NCI-H2196 (cell line): ENCODE results near the gene CDH12.
"Not testable (repeated sequence)": the region's sequence is repeated elsewhere in the genome, so short reads cannot be mapped to it uniquely, and the experiment has no call there.

Source experiments
- DNase-seq: peaks from one replicate; lab custom pipeline; 2025; ENCODE audit not compliant: unreplicated experiment; lab: John Stamatoyannopoulos, UW

The CDH12 gene

GRCh38 chr5:22774214-22774613 is 78.9 kb downstream of the CDH12 start:
- DNase-seq, result not testable (repeated sequence)

- no peak for DNase-seq
Measured at GRCh38 chr5:22764736-22765135, 88.4 kb downstream of the CDH12 start.

- no peak for DNase-seq
Measured at GRCh38 chr5:22757776-22758175, 95.4 kb downstream of the CDH12 start.

GRCh38 chr5:22754155-22754554 is 99.0 kb downstream of the CDH12 start:
- DNase-seq, result no peak

GRCh38 chr5:22751536-22751935 is 101.6 kb downstream of the CDH12 start:
- DNase-seq, result no peak

GRCh38 chr5:22736443-22737003 is 116.6 kb downstream of the CDH12 start:
- DNase-seq, result no peak

- no peak for DNase-seq
Measured at GRCh38 chr5:22734907-22735306, 118.2 kb downstream of the CDH12 start.

- DNase-seq, result no peak
Measured at GRCh38 chr5:22728610-22729009, 124.5 kb downstream of the CDH12 start.

- DNase-seq, result no peak
Measured at GRCh38 chr5:22722491-22722890, 130.7 kb downstream of the CDH12 start.

GRCh38 chr5:22722056-22722455 is 131.1 kb downstream of the CDH12 start:
- DNase-seq, result no peak

- DNase-seq, result no peak
Measured at GRCh38 chr5:22719842-22720241, 133.3 kb downstream of the CDH12 start.

- DNase-seq, result no peak
Measured at GRCh38 chr5:22710660-22711059, 142.5 kb downstream of the CDH12 start.

- no peak for DNase-seq
Measured at GRCh38 chr5:22709743-22710142, 143.4 kb downstream of the CDH12 start.

- DNase-seq, result no peak
Measured at GRCh38 chr5:22708770-22709328, 144.3 kb downstream of the CDH12 start.

- DNase-seq, result no peak
Measured at GRCh38 chr5:22706901-22707300, 146.2 kb downstream of the CDH12 start.

GRCh38 chr5:22699319-22699718 is 153.8 kb downstream of the CDH12 start:
- DNase-seq, result no peak

GRCh38 chr5:22693121-22693520 is 160.0 kb downstream of the CDH12 start:
- no peak for DNase-seq

GRCh38 chr5:22683050-22683449 is 170.1 kb downstream of the CDH12 start:
- DNase-seq, result no peak

- no peak for DNase-seq
Measured at GRCh38 chr5:22678886-22679285, 174.3 kb downstream of the CDH12 start.

- DNase-seq, result no peak
Measured at GRCh38 chr5:22673131-22673530, 180.0 kb downstream of the CDH12 start.

GRCh38 chr5:22669345-22669744 is 183.8 kb downstream of the CDH12 start:
- no peak for DNase-seq

- no peak for DNase-seq
Measured at GRCh38 chr5:22665801-22666200, 187.3 kb downstream of the CDH12 start.

GRCh38 chr5:22663134-22663533 is 190.0 kb downstream of the CDH12 start:
- DNase-seq, result no peak
